GM12878 (cell line): ENCODE measurements around the gene SSBP3. TPM values are rescaled to one million over a fixed set of nuclear protein-coding genes. Genes with fewer than 3 reads are reported as not detected.

Source experiments
- ATAC-seq: fragments of 200-7000 bp; cut with Tn5 transposase; 3 replicates; pipeline ENCODE4 v1.9.1; 2020; ENCODE audit warnings: mild to moderate bottlenecking, moderate library complexity
- BruUV-seq: library from RNA; stranded (reverse); fragments of 400-500 nt; replicated peaks from 2 replicates; lab custom pipeline; 2021; lab: Mats Ljungman, UMichigan
- CTCF ChIA-PET: fragments of 300-600 bp; sonication (Branson Sonifier 250); formaldehyde crosslinking; extraction: SDS; loops from one replicate; lab custom pipeline; 2021; ENCODE audit warnings: inconsistent platforms; lab: Yijun Ruan, JAX
- POLR2A ChIA-PET: fragments of 350-600 bp; formaldehyde crosslinking; extraction: SDS; loops from one replicate; lab custom pipeline; 2021; ENCODE audit warnings: inconsistent platforms; lab: Charles Lee
- RAD21 ChIA-PET: fragments of 300-600 bp; sonication (Branson Sonifier 250); formaldehyde crosslinking; loops from one replicate; lab custom pipeline; 2023; ENCODE audit warnings: antibody characterized with exemption; ENCODE audit not compliant: unreplicated experiment; lab: Charles Lee
- SMC1A ChIA-PET: fragments of 300-600 bp; sonication (Branson Sonifier 250); formaldehyde crosslinking; loops from one replicate; lab custom pipeline; 2023; ENCODE audit not compliant: unreplicated experiment, uncharacterized antibody; lab: Charles Lee
- DNase-seq: peaks from one replicate; pipeline ENCODE4 v3.0.0-alpha.2; 2011; ENCODE audit warnings: low read depth, low spot score
- FAIRE-seq: peaks from 3 replicates; lab custom pipeline; 2011; peaks lifted over from hg19 to GRCh38; lab: Jason Lieb, UNC
- H2AFZ ChIP-seq: 2 replicates; pipeline ENCODE4 v1.6.0; 2011; ENCODE audit warnings: low read depth, low read length, control low read depth; ENCODE audit not compliant: control insufficient read depth
- H3K27ac ChIP-seq: 2 replicates; pipeline ENCODE4 v1.5.1; 2011; ENCODE audit warnings: control low read depth; ENCODE audit not compliant: control insufficient read depth, insufficient read depth
- H3K27me3 ChIP-seq, 2 experiments: replicated peaks in 1 of 2; 2 replicates each; pipeline versions ENCODE4 v1.6.0 to v1.6.1; 2011; ENCODE audit warnings: low read length in 1 of 2; ENCODE audit not compliant: control insufficient read depth in 2 of 2, insufficient read depth in 2 of 2
- H3K36me3 ChIP-seq, 2 experiments: 2 replicates each; pipeline ENCODE4 v1.5.1; 2011; ENCODE audit warnings: low read length in 1 of 2; ENCODE audit not compliant: control insufficient read depth in 2 of 2, insufficient read depth in 2 of 2
- H3K4me1 ChIP-seq: 2 replicates; pipeline ENCODE4 v1.6.1; 2011; ENCODE audit warnings: mild to moderate bottlenecking, low read length, moderate library complexity, mixed read lengths; ENCODE audit not compliant: control insufficient read depth, insufficient read depth
- H3K4me2 ChIP-seq: 2 replicates; pipeline ENCODE4 v1.6.0; 2011; ENCODE audit warnings: control low read depth; ENCODE audit not compliant: control insufficient read depth, insufficient read depth
- H3K4me3 ChIP-seq: fragments of 200-600 bp; sonication (generic); 2 replicates; pipeline ENCODE4 v1.5.1; 2016
- H3K79me2 ChIP-seq: 2 replicates; pipeline ENCODE4 v1.6.0; 2011; ENCODE audit warnings: low read length; ENCODE audit not compliant: control insufficient read depth, insufficient read depth
- H3K9ac ChIP-seq: 2 replicates; pipeline ENCODE4 v1.8.0; 2011; ENCODE audit warnings: low read length, control low read depth, mixed read lengths; ENCODE audit not compliant: control insufficient read depth, insufficient read depth
- H3K9me3 ChIP-seq: replicated peaks from 3 replicates; pipeline ENCODE4 v1.5.1; 2011; ENCODE audit warnings: mild to moderate bottlenecking, low read length; ENCODE audit not compliant: control insufficient read depth, insufficient read depth
- H4K20me1 ChIP-seq: 2 replicates; pipeline ENCODE4 v1.6.0; 2011; ENCODE audit not compliant: control insufficient read depth, insufficient read depth
- ETV6 ChIP-seq, 2 experiments: fragments of 450-650 bp in 1 of 2; IDR thresholded peaks in 1 of 2; conservative IDR thresholded peaks in 1 of 2; 2 replicates each; pipeline ENCODE4 v1.6.1; 2014; ENCODE audit warnings: antibody characterized with exemption in 1 of 2, borderline replicate concordance in 1 of 2, low read depth in 1 of 2, mild to moderate bottlenecking in 1 of 2, moderate library complexity in 1 of 2
- ZBED1 ChIP-seq: IDR thresholded peaks from 2 replicates; pipeline ENCODE4 v1.6.1; 2016; ENCODE audit warnings: borderline replicate concordance
- WGBS: methylation state at CpG from one replicate; pipeline ENCODE4 v1.1.6; 2016; ENCODE audit warnings: low lambda C conversion rate; ENCODE audit not compliant: insufficient replicate concordance, insufficient coverage; ENCODE audit errors: missing lambda C conversion rate; 5-methylcytosine and 5-hydroxymethylcytosine counted together
- in situ Hi-C: fragments of 300-500 bp; cut with MboI; formaldehyde crosslinking; loops from 9 replicates; pipeline ENCODE4 v1.14.3; 2018; ENCODE audit warnings: mixed read lengths
- intact Hi-C: fragments of 100-400 bp; cut with micrococcal nuclease; formaldehyde crosslinking; loops from one replicate; pipeline ENCODE4 v1.14.2; 2022; ENCODE audit not compliant: unreplicated experiment
- polyA plus RNA-seq, 11 experiments: library from polyadenylated mRNA; depleted of rRNA in 4 of 11; unstranded in 6 of 11; stranded (reverse) in 5 of 11; fragments of >200 nt; fragmentation: Nextera tagmentation in 4 of 11; fragmentation: Illumina TruSeq in 1 of 11; extraction: Ambion mirVana in 4 of 11; extraction: Trizol in 1 of 11; gene quantifications; 1 replicate in 1 of 11; 2 replicates in 10 of 11; pipeline versions ENCODE4 v1.2.1 to v1.2.3, GENCODE V29; 2011 to 2016; ENCODE audit warnings: inconsistent platforms in 2 of 11, missing spikeins in 2 of 11, low read depth in 1 of 11
- total RNA-seq, 4 experiments: library from RNA; depleted of rRNA in 3 of 4; stranded (reverse); fragments of >200 nt in 3 of 4; fragmentation: Illumina TruSeq in 1 of 4; extraction: Trizol in 1 of 4; gene quantifications; 2 replicates each; pipeline versions ENCODE4 v1.2.1 to v1.2.3, GENCODE V29; 2013 to 2021
- TF ChIP-seq, protein P1 (sequence below): fragments of 450-650 bp; IDR thresholded peaks from 2 replicates; pipeline ENCODE4 v1.6.1; 2017; ENCODE audit warnings: antibody characterized with exemption, mild to moderate bottlenecking, moderate library complexity

Gene SSBP3
- total and polyA plus RNA-seq, 10 of the 15 experiments (the other 5 are each of a cell fraction or from before 2014, with no cell fraction given), result 4.1 to 51.7 (median 17.1) TPM

DNA sequence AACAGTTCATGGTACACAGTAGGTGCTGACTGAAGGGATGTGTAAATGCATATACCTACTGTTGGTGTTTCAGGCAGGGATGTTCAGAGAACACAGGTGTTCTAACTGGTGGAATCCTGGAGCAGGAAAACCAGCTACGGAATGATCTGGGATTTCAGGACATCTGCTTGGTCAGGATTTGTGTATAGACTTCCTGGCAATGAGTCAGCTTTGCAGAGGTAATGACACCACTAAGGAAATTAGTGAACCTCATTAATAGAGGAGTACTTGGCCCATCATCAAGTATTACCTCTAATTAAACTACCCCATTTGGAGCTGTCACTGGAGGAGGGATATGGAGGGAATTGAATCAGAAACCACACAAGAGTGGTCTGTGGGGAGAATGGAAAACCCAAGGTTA lies 198.9 kb downstream of the SSBP3 start:
- intact Hi-C loops, result no loop called here
- peaks cover 10 to 31% of the 10 kb centered on the region in 2 experiments for H3K36me3 ChIP-seq
- WGBS, result 95% methylated on average over 1 of the region's 1 CpG

More for the DNA sequence above, 198.9 kb downstream of the SSBP3 start:
- Histone ChIP-seq H3K9ac (no peak overlapping the region), H3K4me1 (no peaks in the 10 kb centered on the region), H3K27me3 (no peaks in the 10 kb centered on the region), H2AFZ (no peak overlapping the region)
- no peak for FAIRE-seq
- BruUV-seq, result no TSS peak
- SMC1A ChIA-PET, result no interaction called here
- TF ChIP-seq ZBED1 (no peak), ETV6 (conservative IDR thresholded peaks at IDR 0.05 in 1 of 2, IDR thresholded peaks at IDR 0.05 in 1 of 2; ENCODE audit: borderline replicate concordance in 1 of 2, low read depth in 1 of 2) (no peak)
- TF ChIP-seq, protein P1, sequence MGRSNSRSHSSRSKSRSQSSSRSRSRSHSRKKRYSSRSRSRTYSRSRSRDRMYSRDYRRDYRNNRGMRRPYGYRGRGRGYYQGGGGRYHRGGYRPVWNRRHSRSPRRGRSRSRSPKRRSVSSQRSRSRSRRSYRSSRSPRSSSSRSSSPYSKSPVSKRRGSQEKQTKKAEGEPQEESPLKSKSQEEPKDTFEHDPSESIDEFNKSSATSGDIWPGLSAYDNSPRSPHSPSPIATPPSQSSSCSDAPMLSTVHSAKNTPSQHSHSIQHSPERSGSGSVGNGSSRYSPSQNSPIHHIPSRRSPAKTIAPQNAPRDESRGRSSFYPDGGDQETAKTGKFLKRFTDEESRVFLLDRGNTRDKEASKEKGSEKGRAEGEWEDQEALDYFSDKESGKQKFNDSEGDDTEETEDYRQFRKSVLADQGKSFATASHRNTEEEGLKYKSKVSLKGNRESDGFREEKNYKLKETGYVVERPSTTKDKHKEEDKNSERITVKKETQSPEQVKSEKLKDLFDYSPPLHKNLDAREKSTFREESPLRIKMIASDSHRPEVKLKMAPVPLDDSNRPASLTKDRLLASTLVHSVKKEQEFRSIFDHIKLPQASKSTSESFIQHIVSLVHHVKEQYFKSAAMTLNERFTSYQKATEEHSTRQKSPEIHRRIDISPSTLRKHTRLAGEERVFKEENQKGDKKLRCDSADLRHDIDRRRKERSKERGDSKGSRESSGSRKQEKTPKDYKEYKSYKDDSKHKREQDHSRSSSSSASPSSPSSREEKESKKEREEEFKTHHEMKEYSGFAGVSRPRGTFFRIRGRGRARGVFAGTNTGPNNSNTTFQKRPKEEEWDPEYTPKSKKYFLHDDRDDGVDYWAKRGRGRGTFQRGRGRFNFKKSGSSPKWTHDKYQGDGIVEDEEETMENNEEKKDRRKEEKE, result no peak
- TF ChIP-seq, all 136 proteins: peak for 0
- in situ Hi-C loops, result no loop called here
- ATAC-seq, result no peak
- DNase-seq, result no peak
- no peak overlapping the region for H3K4me2 ChIP-seq
- no peaks in the 10 kb centered on the region for H3K9me3 ChIP-seq
- H3K4me3 ChIP-seq, result no peak overlapping the region
- ChIA-PET RAD21 (no interaction called here), CTCF (no interaction called here), POLR2A (no interaction called here)
- H3K27ac ChIP-seq, result no peak overlapping the region
- peaks cover 9% of the 10 kb centered on the region for H3K79me2 ChIP-seq
- H4K20me1 ChIP-seq, result no peaks in the 10 kb centered on the region
